Loucy (cell line): Measurements from ENCODE around the gene TTC7B.

Experiments used
- EZH2phosphoT487 ChIP-seq: fragments of 200-600 bp; IDR thresholded peaks from 2 replicates; pipeline ENCODE4 v1.6.1; 2018; ENCODE audit warnings: antibody characterized with exemption, mild to moderate bottlenecking, moderate library complexity, borderline replicate concordance
- TF ChIP-seq, protein P1 (sequence below): fragments of 200-600 bp; sonication (generic); conservative IDR thresholded peaks from 2 replicates; pipeline ENCODE4 v1.5.1; 2014; ENCODE audit warnings: mild to moderate bottlenecking, antibody characterized with exemption, low read length

DNA sequence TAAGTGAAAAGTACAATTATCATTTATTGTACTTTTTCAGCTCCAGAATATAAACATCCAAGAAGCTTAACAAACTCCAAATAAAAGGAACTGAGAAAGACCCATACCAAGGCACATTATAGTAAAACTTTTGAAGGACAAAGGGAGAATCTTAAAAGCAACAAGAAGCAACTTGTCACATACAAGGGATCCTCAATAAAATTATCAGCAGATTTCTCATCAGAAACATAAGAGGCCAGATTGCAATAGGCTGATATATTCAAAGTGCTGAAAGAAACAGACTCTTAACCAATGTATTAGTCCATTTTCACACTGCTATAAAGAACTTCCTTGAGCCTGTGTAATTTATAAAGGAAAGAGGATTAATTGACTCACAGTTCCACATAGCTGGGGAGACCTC is 48.3 kb downstream of the TTC7B start:
- TF ChIP-seq, protein P1, sequence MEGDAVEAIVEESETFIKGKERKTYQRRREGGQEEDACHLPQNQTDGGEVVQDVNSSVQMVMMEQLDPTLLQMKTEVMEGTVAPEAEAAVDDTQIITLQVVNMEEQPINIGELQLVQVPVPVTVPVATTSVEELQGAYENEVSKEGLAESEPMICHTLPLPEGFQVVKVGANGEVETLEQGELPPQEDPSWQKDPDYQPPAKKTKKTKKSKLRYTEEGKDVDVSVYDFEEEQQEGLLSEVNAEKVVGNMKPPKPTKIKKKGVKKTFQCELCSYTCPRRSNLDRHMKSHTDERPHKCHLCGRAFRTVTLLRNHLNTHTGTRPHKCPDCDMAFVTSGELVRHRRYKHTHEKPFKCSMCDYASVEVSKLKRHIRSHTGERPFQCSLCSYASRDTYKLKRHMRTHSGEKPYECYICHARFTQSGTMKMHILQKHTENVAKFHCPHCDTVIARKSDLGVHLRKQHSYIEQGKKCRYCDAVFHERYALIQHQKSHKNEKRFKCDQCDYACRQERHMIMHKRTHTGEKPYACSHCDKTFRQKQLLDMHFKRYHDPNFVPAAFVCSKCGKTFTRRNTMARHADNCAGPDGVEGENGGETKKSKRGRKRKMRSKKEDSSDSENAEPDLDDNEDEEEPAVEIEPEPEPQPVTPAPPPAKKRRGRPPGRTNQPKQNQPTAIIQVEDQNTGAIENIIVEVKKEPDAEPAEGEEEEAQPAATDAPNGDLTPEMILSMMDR: no peak
- no peak for TF ChIP-seq EZH2phosphoT487
